HUDEP-2 (cell line): ENCODE measurements around the gene RGPD3.
"Not testable (repeated sequence)": the region's sequence is repeated elsewhere in the genome, so short reads cannot be mapped to it uniquely, and the experiment has no call there.

ENCODE experiments used
- DNase-seq, 76 experiments: peaks; one replicate each; lab custom pipeline; 2025; ENCODE audit not compliant: unreplicated experiment in 76 of 76; lab: John Stamatoyannopoulos, UW

RGPD3 gene

GRCh38 chr2:106468107-106468506, at the start of gene RGPD3:
TSS of gene RGPD3 (minus strand) at chr2:106468413. CDS start at chr2:106468288, 125 bp downstream.
- DNase-seq: not testable (repeated sequence)

DNA sequence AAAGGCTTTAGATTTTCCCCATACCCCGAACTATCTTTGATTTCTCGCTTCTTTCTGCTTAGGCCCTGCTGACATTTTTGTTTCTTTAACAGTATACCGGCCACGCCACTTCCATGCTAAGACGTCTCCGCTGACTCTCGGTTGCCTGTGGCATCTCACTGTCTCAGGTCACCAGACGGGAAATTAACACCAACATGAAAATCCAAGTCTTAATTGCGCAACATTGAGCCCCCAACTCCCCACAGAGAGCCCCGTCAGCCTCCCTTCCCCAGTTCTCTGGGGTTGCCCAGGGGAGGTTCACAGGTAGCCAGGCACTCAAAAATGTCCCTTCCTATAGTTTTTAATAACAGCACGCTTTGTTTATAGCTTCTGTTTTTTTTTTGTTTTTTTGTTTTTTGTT, 49.1 kb upstream of the RGPD3 start:
- no peak for DNase-seq

- no peak for DNase-seq
Measured at GRCh38 chr2:106516864-106517263, 48.7 kb upstream of the RGPD3 start.

DNA sequence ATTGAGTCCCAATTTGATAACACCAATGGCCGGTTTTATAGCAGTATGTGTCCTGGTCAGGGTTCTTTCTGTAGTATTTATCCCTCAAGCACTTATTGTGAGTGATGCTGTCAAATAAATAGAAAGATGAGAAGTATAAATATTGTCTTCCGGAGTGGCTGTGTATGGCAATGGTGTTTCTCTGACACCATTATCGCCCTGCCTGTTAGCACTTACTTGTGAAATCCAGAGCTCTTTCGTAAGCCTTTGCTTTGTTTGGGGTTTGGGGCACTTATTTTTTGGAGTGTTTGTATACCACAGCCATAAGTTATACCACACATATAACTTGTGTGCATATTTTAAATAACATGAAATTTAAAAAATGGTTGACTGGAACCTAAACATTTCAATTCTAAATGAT, 48.2 kb upstream of the RGPD3 start:
- DNase-seq: no peak

- DNase-seq: not testable (repeated sequence)
Measured at GRCh38 chr2:106514827-106515226, 46.6 kb upstream of the RGPD3 start.

GRCh38 chr2:106513391-106513790, 45.2 kb upstream of the RGPD3 start:
- not testable (repeated sequence) for DNase-seq

GRCh38 chr2:106511934-106512333, 43.7 kb upstream of the RGPD3 start:
- not testable (repeated sequence) for DNase-seq

GRCh38 chr2:106511476-106511901, 43.3 kb upstream of the RGPD3 start:
- not testable (repeated sequence) for DNase-seq

DNA sequence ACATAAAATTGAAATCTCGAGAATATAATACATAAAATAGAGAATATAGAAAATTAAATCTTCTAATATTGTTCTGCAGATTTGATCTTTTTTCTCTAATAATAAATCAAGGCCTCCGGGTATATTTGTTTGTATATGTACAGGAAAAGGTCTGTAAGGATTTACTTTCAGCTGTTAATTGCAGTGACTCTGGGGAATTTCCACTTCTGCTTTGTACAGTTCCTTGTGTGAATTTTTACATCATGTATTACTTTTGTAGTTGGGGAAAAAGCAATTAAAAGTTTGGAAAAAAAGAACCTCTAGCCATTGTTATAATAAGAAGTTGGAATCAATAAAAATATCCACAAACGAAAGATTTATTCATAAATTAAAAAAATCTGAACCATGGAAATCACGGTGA, 42.6 kb upstream of the RGPD3 start:
- not testable (repeated sequence) for DNase-seq

DNA sequence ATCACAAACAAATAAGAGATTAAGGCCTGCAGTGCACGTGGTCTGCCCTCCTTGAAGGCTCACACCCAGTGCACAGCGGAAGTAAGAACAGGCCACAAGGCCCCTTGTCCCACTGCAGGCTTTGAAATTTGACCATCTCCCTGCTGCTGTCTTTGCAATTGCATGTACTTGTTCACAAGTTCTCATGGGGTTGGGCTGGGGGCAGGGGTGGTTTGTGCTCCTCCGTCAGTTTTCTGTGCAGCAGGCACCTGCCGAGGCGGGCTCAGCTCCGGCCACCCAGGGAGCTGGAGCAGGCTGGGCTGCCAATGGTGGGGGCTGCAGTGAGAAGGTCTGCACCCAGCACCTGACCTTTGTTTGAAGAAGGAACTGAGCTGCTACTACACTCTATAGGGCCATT, 41.2 kb upstream of the RGPD3 start:
- DNase-seq: not testable (repeated sequence)

DNA sequence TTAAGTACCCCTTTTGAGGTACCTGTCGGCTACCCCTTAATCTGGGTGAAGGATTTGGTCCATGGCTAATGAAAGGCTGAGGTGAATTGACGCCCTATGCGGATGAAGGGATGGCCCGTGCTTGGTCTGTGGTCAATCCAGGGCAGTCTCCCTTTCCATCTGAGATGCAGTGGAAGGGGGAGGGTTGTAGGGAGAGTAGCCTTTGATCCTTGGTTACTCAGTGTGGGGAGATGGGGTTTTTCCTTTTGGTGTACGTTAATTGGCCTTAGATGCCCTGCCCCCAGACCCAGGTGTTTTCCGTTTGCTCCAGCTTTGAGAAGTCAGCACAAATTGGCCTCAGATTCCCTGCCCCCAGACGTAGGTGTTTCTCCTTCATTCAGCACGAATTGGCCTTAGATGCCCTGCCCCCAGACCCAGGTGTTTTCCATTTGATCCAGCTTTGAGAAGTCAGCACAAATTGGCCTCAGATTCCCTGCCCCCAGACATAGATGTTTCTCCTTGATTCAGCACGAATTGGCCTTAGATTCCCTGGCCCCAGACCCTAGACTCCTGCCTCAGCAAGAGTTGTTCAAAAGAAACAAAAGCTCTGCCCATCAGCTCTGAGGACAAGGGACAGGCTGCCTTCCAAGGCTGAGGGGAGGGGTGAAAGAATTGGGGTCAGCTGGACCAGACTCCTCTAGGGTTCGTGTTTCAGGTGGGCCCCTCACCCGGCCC, 40.6 kb upstream of the RGPD3 start:
- not testable (repeated sequence) for DNase-seq

- not testable (repeated sequence) for DNase-seq
Measured at GRCh38 chr2:106506002-106506687, 37.9 kb upstream of the RGPD3 start.

DNA sequence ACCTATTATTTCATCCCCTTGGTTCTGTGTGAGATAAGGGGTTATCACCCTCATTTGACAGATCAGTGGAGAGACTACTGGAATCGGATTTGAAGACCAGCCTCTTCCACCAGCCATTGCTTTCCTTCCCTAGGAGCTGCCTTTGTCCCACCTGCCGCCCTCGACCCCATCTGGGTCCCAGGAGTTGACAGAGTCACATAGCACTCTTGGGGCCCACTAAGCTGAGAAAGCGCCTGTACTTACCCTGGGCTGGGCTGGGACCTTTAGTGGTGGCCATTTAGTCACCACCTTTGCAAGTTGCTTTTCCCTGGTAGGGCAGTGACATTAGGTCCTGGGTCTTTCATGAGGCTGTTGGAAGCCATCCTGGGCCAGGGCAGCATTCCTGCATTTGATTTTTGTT, 36.6 kb upstream of the RGPD3 start:
- not testable (repeated sequence) for DNase-seq

GRCh38 chr2:106504192-106504591, 36.0 kb upstream of the RGPD3 start:
- not testable (repeated sequence) for DNase-seq

- not testable (repeated sequence) for DNase-seq
Measured at GRCh38 chr2:106502351-106502750, 34.1 kb upstream of the RGPD3 start.

GRCh38 chr2:106500350-106500749, 32.1 kb upstream of the RGPD3 start:
- not testable (repeated sequence) for DNase-seq

DNA sequence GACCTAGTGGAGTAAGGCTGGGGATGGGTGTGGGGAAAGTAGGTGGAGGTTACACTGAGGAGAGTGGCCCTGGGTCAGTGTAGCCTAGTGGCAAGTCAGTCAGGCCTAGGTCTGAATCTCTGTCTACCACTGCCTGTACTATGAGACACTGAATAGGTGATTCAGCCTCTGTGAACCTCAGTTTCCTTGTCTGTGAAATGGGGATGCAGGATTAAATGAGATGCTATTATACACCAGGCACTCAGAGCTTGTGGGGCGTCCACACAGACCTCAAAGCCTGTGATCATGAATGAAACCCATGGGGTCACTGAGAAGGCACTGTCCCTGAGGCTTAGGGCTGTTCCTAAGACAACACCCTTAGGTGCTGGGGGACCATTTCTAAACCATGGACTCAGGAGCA, 30.3 kb upstream of the RGPD3 start:
- DNase-seq: not testable (repeated sequence)

DNA sequence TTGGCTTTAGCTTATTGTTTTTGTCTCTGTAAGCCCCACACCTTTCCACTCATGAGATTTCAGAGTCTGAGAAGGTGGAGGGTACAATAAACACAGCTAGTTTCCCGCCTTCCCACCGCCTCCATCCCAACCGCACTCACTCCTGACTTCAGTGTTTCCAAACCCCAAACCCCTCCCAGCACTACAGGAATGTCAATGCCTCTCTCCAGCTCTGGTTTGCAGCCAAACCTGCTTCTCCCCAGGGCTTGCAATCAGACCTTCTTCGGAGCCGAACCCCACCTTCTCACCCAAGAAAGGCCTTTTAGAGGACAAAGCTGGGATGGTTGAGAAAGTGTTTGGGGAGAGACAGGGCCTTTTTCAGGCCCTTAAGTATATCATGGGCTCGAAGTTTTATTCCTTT, 24.7 kb upstream of the RGPD3 start:
- not testable (repeated sequence) for DNase-seq

GRCh38 chr2:106492399-106492798, 24.2 kb upstream of the RGPD3 start:
- not testable (repeated sequence) for DNase-seq

- DNase-seq: not testable (repeated sequence)
Measured at GRCh38 chr2:106489701-106490100, 21.5 kb upstream of the RGPD3 start.

- not testable (repeated sequence) for DNase-seq
Measured at GRCh38 chr2:106487386-106488191, 19.4 kb upstream of the RGPD3 start.
